Measurements from ENCODE around the gene SLC38A4.

- TF ChIP-seq SPI1 (IDR thresholded peaks at IDR 0.05; ENCODE audit: low read depth, low read length) = no peak
- no peak for TF ChIP-seq POLR2A (IDR thresholded peaks at IDR 0.05; ENCODE audit: low read depth, low read length)
- no peak for TF ChIP-seq POLR2AphosphoS5 (IDR thresholded peaks at IDR 0.05; ENCODE audit: low read depth, low read length)
- TF ChIP-seq TAF1 (IDR thresholded peaks at IDR 0.05; ENCODE audit: low read depth, low read length) = no peak
- no peak for TF ChIP-seq PAX5 (IDR thresholded peaks at IDR 0.05; ENCODE audit: insufficient read depth, low read length, severe bottlenecking)
- TF ChIP-seq POU2F2 (IDR thresholded peaks at IDR 0.05; ENCODE audit: low read depth, low read length) = no peak
These were observed 71.2 kb downstream of the SLC38A4 start for GRCh38 chr12:46754550-46754949.
